SK-N-SH (cell line): ENCODE measurements around the gene CUEDC1. TPM values are rescaled to one million over a fixed set of nuclear protein-coding genes. Genes with fewer than 3 reads are reported as not detected.

ENCODE experiments used
- CTCF ChIA-PET: fragments of 300-600, 350-600 bp; formaldehyde crosslinking; extraction: SDS; loops from one replicate; lab custom pipeline; 2021; lab: Yijun Ruan, JAX
- POLR2A ChIA-PET: fragments of 350-600 bp; sonication (Branson Sonifier 250); formaldehyde crosslinking; extraction: SDS; loops from one replicate; lab custom pipeline; 2020; ENCODE audit warnings: antibody characterized with exemption, inconsistent platforms; lab: Yijun Ruan, JAX
- DNase-seq: peaks from one replicate; pipeline ENCODE4 v3.0.0; 2012
- H2AFZ ChIP-seq: fragments of 200-600 bp; sonication (generic); 2 replicates; pipeline ENCODE4 v1.8.1; 2016; ENCODE audit warnings: antibody characterized with exemption, mild to moderate bottlenecking, low read depth
- H3F3A ChIP-seq: fragments of 200-600 bp; sonication (generic); replicated peaks from 2 replicates; pipeline ENCODE3; 2016; ENCODE audit warnings: antibody characterized with exemption, mild to moderate bottlenecking; ENCODE audit not compliant: insufficient read depth
- H3K27ac ChIP-seq, 2 experiments: fragments of 200-500 bp in 1 of 2; fragments of 200-600 bp in 1 of 2; sonication (Bioruptor generic) in 1 of 2; sonication (generic), shearing (Covaris generic) in 1 of 2; 2 replicates each; pipeline versions ENCODE4 v1.5.1 to v1.6.1; 2014 to 2016; ENCODE audit warnings: low read depth in 2 of 2, inconsistent platforms in 1 of 2, low read length in 1 of 2, mild to moderate bottlenecking in 1 of 2, mixed read lengths in 1 of 2
- H3K27me3 ChIP-seq: fragments of 200-600 bp; sonication (generic), shearing (Covaris generic); 2 replicates; pipeline ENCODE4 v1.6.1; 2016; ENCODE audit warnings: mixed run types; ENCODE audit not compliant: insufficient read depth
- H3K36me3 ChIP-seq, 2 experiments: fragments of 200-500 bp in 1 of 2; fragments of 200-600 bp in 1 of 2; sonication (Bioruptor generic) in 1 of 2; sonication (generic) in 1 of 2; replicated peaks in 1 of 2; 2 replicates each; pipeline versions ENCODE3 to v1.5.1; 2014 to 2016; ENCODE audit warnings: low read length in 1 of 2, mild to moderate bottlenecking in 1 of 2; ENCODE audit not compliant: insufficient read depth in 2 of 2, control insufficient read depth in 1 of 2
- H3K4me1 ChIP-seq, 2 experiments: fragments of 200-500 bp in 1 of 2; fragments of 200-600 bp in 1 of 2; sonication (Bioruptor generic) in 1 of 2; sonication (generic), shearing (Covaris generic) in 1 of 2; 2 replicates each; pipeline versions ENCODE4 v1.5.1 to v1.6.1; 2014 to 2016; ENCODE audit warnings: low read depth in 1 of 2, low read length in 1 of 2, mixed run types in 1 of 2; ENCODE audit not compliant: insufficient read depth in 2 of 2, control insufficient read depth in 1 of 2
- H3K4me2 ChIP-seq: fragments of 200-600 bp; sonication (generic), shearing (Covaris generic); 2 replicates; pipeline ENCODE4 v1.6.1; 2017; ENCODE audit warnings: mixed run types
- H3K4me3 ChIP-seq, 2 experiments: fragments of 200-500 bp in 1 of 2; fragments of 200-600 bp in 1 of 2; sonication (Bioruptor generic) in 1 of 2; sonication (generic), shearing (Covaris generic) in 1 of 2; 2 replicates each; pipeline versions ENCODE4 v1.5.1 to v1.8.1; 2014 to 2016; ENCODE audit warnings: low read depth in 2 of 2, inconsistent platforms in 1 of 2, low read length in 1 of 2, mild to moderate bottlenecking in 1 of 2, mixed read lengths in 1 of 2, moderate library complexity in 1 of 2
- H3K79me2 ChIP-seq: fragments of 200-600 bp; sonication (generic); 2 replicates; pipeline ENCODE4 v1.8.1; 2017; ENCODE audit warnings: mild to moderate bottlenecking; ENCODE audit not compliant: insufficient read depth
- H3K9ac ChIP-seq: fragments of 200-600 bp; sonication (generic); 2 replicates; pipeline ENCODE4 v1.6.1; 2017; ENCODE audit warnings: mixed run types
- H3K9me2 ChIP-seq: fragments of 200-600 bp; sonication (generic); 2 replicates; pipeline ENCODE4 v1.6.1; 2017; ENCODE audit warnings: mixed run types
- H3K9me3 ChIP-seq: fragments of 200-600 bp; sonication (generic); 2 replicates; pipeline ENCODE4 v1.6.1; 2017; ENCODE audit warnings: mixed run types, mild to moderate bottlenecking, moderate library complexity
- H4K20me1 ChIP-seq: fragments of 200-600 bp; sonication (generic); 2 replicates; pipeline ENCODE4 v1.6.1; 2017; ENCODE audit warnings: mild to moderate bottlenecking, mixed run types; ENCODE audit not compliant: insufficient read depth
- CHD2 ChIP-seq: fragments of 150-350 bp; IDR thresholded peaks from 2 replicates; pipeline ENCODE4 v1.6.1; 2018; ENCODE audit warnings: low read length; ENCODE audit not compliant: partially characterized antibody
- ELF1 ChIP-seq: IDR thresholded peaks from 2 replicates; pipeline ENCODE4 v1.4.0; 2012
- FOXJ3 ChIP-seq: sonication (generic); formaldehyde crosslinking; IDR thresholded peaks from 2 replicates; pipeline ENCODE4 v1.5.1; 2020; ENCODE audit warnings: mild to moderate bottlenecking, missing genetic modification reagents
- GABPA ChIP-seq: IDR thresholded peaks from 2 replicates; pipeline ENCODE4 v1.4.0; 2012; ENCODE audit warnings: low read depth, mild to moderate bottlenecking
- GATA2 ChIP-seq: sonication (generic); formaldehyde crosslinking; IDR thresholded peaks from 2 replicates; pipeline ENCODE4 v1.5.0; 2020; ENCODE audit warnings: mild to moderate bottlenecking, missing genetic modification reagents
- IRF3 ChIP-seq: fragments of 150-350 bp; IDR thresholded peaks from 2 replicates; pipeline ENCODE4 v1.6.1; 2016; ENCODE audit warnings: mild to moderate bottlenecking, low read depth, low read length
- JUND ChIP-seq: IDR thresholded peaks from 2 replicates; pipeline ENCODE4 v1.4.0; 2012
- NFIC ChIP-seq: IDR thresholded peaks from 2 replicates; pipeline ENCODE4 v1.4.0; 2012; ENCODE audit warnings: borderline replicate concordance
- NRF1 ChIP-seq: IDR thresholded peaks from 2 replicates; pipeline ENCODE4 v1.6.1; 2012; ENCODE audit warnings: low read depth, mild to moderate bottlenecking, low read length
- RAD21 ChIP-seq: IDR thresholded peaks from 2 replicates; pipeline ENCODE4 v1.6.1; 2012; ENCODE audit warnings: mild to moderate bottlenecking, low read length
- REST ChIP-seq: IDR thresholded peaks from 2 replicates; pipeline ENCODE4 v1.6.1; 2012; ENCODE audit warnings: mild to moderate bottlenecking, low read depth, low read length, moderate library complexity
- SIN3A ChIP-seq: IDR thresholded peaks from 2 replicates; pipeline ENCODE4 v1.6.1; 2012; ENCODE audit warnings: low read depth, mild to moderate bottlenecking, low read length, moderate library complexity, borderline replicate concordance
- ZBTB33 ChIP-seq: IDR thresholded peaks from 2 replicates; pipeline ENCODE4 v1.4.0; 2012; ENCODE audit warnings: low read depth, borderline replicate concordance
- WGBS: methylation state at CpG from one replicate; pipeline ENCODE4 v1.1.6; 2017; ENCODE audit warnings: low lambda C conversion rate; 5-methylcytosine and 5-hydroxymethylcytosine counted together
- polyA plus RNA-seq, 3 experiments: library from polyadenylated mRNA; depleted of rRNA; stranded (reverse); fragments of >200 nt; gene quantifications; 2 replicates each; pipeline ENCODE4 v1.2.3, GENCODE V29; 2012

CUEDC1 gene
- polyA plus RNA-seq, 1 of the 3 experiments (the other 2 are of a cell fraction), result 58.9 TPM

GRCh38 chr17:57953705-57954396 lies 1.4 kb downstream of the CUEDC1 start:
- 84% methylated on average over 13 of the region's 13 CpGs for WGBS
- POLR2A ChIA-PET, result interaction anchor here (0.8 to 2.2 kb wide), 7 partner anchors 10 to 91 kb away, joined by 3 to 8 read pairs (median 4); partner anchors contain the start of gene VEZF1

GRCh38 chr17:57953219-57953618 lies 2.0 kb downstream of the CUEDC1 start:
- Histone ChIP-seq H2AFZ (no peak overlapping the region), H3K36me3 (no peaks in the 10 kb centered on the region), H3K9ac (no peak overlapping the region), H3F3A (peaks cover 41% of the 10 kb centered on the region), H3K9me2 (no peaks in the 10 kb centered on the region), H3K4me2 (peak overlapping the region; percentile 78), H3K79me2 (peaks cover 62% of the 10 kb centered on the region), H3K9me3 (no peaks in the 10 kb centered on the region), H3K4me1 (peaks cover 31 to 58% of the 10 kb centered on the region in 2 experiments; a peak in 3 of 4 replicates), H3K27ac (peak overlapping the region in 1 of 2 experiments; percentile 79; a peak in 1 of 4 replicates), H4K20me1 (no peaks in the 10 kb centered on the region), H3K27me3 (no peaks in the 10 kb centered on the region), H3K4me3 (no peak overlapping the region)
- ChIA-PET POLR2A (interaction anchor here (0.8 to 1.5 kb wide), 4 partner anchors 14 to 91 kb away, joined by 3 to 5 read pairs (median 4); no protein-coding TSS in a partner anchor), CTCF (interaction anchor here (0.7 to 4.7 kb wide), 15 partner anchors 9 to 119 kb away, joined by 3 to 43 read pairs (median 7); no protein-coding TSS in a partner anchor)
- no peak for DNase-seq
- 100% methylated on average over 1 of the region's 1 CpG for WGBS
- TF ChIP-seq NRF1 (no peak), IRF3 (no peak), SIN3A (no peak), NFIC (no peak), ZBTB33 (no peak), GATA2 (CRISPR knock-in tag) (no peak), FOXJ3 (CRISPR knock-in tag) (no peak), JUND (no peak), ELF1 (no peak), RAD21 (no peak), GABPA (no peak), CHD2 (no peak)

More at GRCh38 chr17:57953705-57954396, 1.4 kb downstream of the CUEDC1 start:
- Histone ChIP-seq H3K9me2 (no peaks in the 10 kb centered on the region), H3K4me3 (peak overlapping the region; percentile 67 to 79), H3K79me2 (peaks cover 62% of the 10 kb centered on the region), H3K27ac (peak overlapping the region; percentile 56 to 79), H3K9ac (peak overlapping the region; percentile 96), H3K4me2 (peak overlapping the region; percentile 78), H3K9me3 (no peaks in the 10 kb centered on the region), H3K27me3 (no peaks in the 10 kb centered on the region), H3K36me3 (no peaks in the 10 kb centered on the region), H2AFZ (0 out of 2 replicates have a peak overlapping the region, but pooled peaks have one; percentile 0), H4K20me1 (no peaks in the 10 kb centered on the region), H3K4me1 (peaks cover 30 to 55% of the 10 kb centered on the region in 2 experiments; a peak in 3 of 4 replicates), H3F3A (peaks cover 36% of the 10 kb centered on the region)
- TF ChIP-seq REST (no peak), GABPA (0 out of 2 replicates have a peak, but pooled peaks have one; percentile 2)
- no peak for DNase-seq
- CTCF ChIA-PET, result interaction anchor here (0.7 to 4.7 kb wide), 32 partner anchors 9 to 857 kb away, joined by 3 to 43 read pairs (median 6); no protein-coding TSS in a partner anchor
